Measurements from ENCODE around the gene SERINC2. TPM values are rescaled to one million over a fixed set of nuclear protein-coding genes. Genes with fewer than 3 reads are reported as not detected.

The SERINC2 gene
- total RNA-seq, 1 donor from 2014 or later, result 1.6 TPM

DNA sequence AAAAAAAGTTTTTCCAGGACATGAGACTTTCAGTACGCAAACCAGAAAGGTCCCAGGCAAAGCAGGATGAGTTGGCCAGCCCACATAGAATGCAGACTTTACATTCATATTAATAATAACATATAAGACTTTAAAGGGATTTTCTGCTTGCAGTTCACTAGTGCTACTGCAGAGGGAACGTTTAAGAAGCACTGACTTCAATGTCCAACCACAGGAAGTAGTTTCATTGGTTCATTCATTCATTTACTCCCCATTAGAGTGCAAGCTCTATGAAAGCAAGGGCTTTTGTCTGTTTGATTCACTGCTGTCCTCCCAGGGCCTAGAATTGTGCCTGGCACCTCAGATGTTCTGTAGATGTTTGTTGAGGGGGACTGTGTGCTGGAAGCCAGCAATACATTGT, 11.8 kb upstream of the SERINC2 start:
- DNase-seq, result no peak
- Histone ChIP-seq H3K27ac (replicated peaks) (no peak overlapping the region), H3K36me3 (no peaks in the 10 kb centered on the region), H3K9me3 (replicated peaks) (no peaks in the 10 kb centered on the region), H3K4me3 (no peak overlapping the region), H3K27me3 (ENCODE audit: low read depth) (no peaks in the 10 kb centered on the region), H3K4me1 (no peaks in the 10 kb centered on the region)
- intact Hi-C loops (cut with micrococcal nuclease), result no loop called here
- TF ChIP-seq, protein P1, sequence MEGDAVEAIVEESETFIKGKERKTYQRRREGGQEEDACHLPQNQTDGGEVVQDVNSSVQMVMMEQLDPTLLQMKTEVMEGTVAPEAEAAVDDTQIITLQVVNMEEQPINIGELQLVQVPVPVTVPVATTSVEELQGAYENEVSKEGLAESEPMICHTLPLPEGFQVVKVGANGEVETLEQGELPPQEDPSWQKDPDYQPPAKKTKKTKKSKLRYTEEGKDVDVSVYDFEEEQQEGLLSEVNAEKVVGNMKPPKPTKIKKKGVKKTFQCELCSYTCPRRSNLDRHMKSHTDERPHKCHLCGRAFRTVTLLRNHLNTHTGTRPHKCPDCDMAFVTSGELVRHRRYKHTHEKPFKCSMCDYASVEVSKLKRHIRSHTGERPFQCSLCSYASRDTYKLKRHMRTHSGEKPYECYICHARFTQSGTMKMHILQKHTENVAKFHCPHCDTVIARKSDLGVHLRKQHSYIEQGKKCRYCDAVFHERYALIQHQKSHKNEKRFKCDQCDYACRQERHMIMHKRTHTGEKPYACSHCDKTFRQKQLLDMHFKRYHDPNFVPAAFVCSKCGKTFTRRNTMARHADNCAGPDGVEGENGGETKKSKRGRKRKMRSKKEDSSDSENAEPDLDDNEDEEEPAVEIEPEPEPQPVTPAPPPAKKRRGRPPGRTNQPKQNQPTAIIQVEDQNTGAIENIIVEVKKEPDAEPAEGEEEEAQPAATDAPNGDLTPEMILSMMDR (IDR thresholded peaks at IDR 0.05; ENCODE audit: borderline replicate concordance), result no peak

DNA sequence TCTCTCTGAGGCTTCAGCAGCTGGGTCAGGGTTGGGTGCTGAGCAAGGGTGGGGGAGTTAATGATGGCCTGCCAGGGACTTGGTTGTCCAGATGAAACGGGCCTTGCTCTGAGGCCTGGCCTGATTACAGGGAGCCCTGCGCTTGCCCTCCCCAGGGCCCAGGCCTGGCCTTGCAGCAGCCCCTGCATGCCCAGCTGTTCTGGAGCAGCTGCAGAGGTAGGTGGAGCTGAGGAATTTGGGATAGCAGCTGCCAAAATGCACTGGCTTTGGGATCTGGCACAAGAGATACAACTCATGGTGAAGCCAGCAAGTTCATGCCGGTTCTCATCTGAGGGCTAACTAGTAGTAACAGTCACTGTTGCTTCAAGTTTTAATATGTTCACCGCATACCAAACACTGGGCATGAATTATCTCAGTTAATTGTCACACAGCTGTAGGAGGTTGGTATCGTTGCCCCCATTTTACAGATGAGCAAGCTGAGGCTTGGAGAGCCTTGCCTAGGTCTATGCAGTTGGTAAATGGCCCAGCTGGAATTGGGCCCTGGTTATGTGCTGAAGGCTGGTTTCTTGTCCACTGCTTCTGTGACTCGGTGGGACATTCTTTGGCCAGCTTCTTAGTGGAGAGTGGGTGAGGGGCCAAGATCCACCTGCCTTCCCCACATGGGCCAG, 7.3 kb upstream of the SERINC2 start:
- no peaks in the 10 kb centered on the region for H3K36me3 ChIP-seq
- intact Hi-C loops (cut with micrococcal nuclease), result no loop called here

DNA sequence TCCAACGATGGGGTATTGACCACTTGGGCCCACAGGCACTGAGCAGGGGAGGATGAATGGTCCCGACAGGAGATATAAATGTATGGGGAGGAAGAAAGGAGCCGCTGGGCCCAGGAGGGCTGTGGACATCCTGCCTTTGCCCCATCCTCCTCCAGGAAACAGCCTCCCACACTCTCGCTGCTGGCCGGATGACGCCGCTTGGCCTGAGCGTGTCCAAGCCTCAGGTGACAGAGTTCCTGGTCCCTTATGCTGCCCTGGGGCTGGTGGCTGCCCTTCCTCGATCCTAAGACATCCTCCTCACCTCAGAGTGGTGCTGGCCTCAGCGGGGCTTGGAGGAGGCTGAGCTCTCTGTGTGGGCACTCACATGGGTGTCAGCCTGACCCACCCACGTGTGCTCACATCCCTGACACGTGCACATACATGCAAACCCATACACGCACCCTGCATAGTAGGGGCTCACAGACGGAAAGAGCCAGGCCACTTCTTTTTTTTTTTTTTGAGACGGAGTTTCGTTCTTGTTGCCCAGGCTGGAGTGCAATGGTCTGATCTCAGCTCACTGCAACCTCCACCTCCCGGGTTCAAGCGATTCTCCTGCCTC, 5.9 kb upstream of the SERINC2 start:
- no peaks in the 10 kb centered on the region for H3K9me3 ChIP-seq (replicated peaks)
- intact Hi-C loops (cut with micrococcal nuclease), result no loop called here
- H3K4me1 ChIP-seq, result peaks cover under 1% of the 10 kb centered on the region
- no peak overlapping the region for H3K4me3 ChIP-seq
- TF ChIP-seq, protein P1 (IDR thresholded peaks at IDR 0.05; ENCODE audit: borderline replicate concordance), result no peak
- no peaks in the 10 kb centered on the region for H3K36me3 ChIP-seq
- no peak for DNase-seq
- no peak overlapping the region for H3K27ac ChIP-seq (replicated peaks)
- H3K27me3 ChIP-seq (ENCODE audit: low read depth), result peaks cover 32% of the 10 kb centered on the region

More for the DNA sequence above, 7.3 kb upstream of the SERINC2 start:
- Histone ChIP-seq H3K9me3 (replicated peaks) (no peaks in the 10 kb centered on the region), H3K4me3 (no peak overlapping the region), H3K27ac (replicated peaks) (no peak overlapping the region), H3K27me3 (ENCODE audit: low read depth) (peaks cover 20% of the 10 kb centered on the region), H3K4me1 (no peaks in the 10 kb centered on the region)
- TF ChIP-seq, protein P1 (IDR thresholded peaks at IDR 0.05; ENCODE audit: borderline replicate concordance), result no peak
- DNase-seq, result no peak

DNA sequence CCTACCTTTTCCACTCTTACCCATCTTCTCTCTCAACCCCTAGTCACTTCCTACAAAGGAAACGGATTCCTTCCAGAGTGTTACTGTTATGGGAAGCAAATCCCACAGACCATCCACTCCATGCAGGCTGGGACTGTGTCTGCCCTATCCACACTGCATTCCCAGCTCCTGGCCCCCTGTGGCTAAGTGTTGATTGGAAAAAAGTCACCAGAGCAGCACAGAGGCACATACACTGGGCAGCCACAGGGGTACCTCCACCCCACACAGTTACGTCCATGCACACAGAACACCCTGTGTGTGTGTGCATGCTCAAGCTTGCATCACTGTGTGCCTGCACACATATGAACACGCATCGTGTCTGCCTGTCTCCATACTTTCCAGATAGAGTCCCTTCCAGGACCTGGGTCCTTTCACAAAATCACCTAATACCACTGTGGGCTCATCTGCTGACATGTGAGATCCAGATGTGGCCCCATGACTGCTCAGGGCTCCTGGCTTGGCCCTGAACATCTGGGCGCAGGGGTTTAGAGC, 4.2 kb upstream of the SERINC2 start:
- H3K9me3 ChIP-seq (replicated peaks), result no peaks in the 10 kb centered on the region
- no peak overlapping the region for H3K27ac ChIP-seq (replicated peaks)
- TF ChIP-seq, protein P1 (IDR thresholded peaks at IDR 0.05; ENCODE audit: borderline replicate concordance), result no peak
- intact Hi-C loops (cut with micrococcal nuclease), result no loop called here
- peaks cover 16% of the 10 kb centered on the region for H3K4me1 ChIP-seq
- peaks cover 49% of the 10 kb centered on the region for H3K27me3 ChIP-seq (ENCODE audit: low read depth)
- no peaks in the 10 kb centered on the region for H3K36me3 ChIP-seq
- H3K4me3 ChIP-seq, result no peak overlapping the region
- DNase-seq, result no peak

DNA sequence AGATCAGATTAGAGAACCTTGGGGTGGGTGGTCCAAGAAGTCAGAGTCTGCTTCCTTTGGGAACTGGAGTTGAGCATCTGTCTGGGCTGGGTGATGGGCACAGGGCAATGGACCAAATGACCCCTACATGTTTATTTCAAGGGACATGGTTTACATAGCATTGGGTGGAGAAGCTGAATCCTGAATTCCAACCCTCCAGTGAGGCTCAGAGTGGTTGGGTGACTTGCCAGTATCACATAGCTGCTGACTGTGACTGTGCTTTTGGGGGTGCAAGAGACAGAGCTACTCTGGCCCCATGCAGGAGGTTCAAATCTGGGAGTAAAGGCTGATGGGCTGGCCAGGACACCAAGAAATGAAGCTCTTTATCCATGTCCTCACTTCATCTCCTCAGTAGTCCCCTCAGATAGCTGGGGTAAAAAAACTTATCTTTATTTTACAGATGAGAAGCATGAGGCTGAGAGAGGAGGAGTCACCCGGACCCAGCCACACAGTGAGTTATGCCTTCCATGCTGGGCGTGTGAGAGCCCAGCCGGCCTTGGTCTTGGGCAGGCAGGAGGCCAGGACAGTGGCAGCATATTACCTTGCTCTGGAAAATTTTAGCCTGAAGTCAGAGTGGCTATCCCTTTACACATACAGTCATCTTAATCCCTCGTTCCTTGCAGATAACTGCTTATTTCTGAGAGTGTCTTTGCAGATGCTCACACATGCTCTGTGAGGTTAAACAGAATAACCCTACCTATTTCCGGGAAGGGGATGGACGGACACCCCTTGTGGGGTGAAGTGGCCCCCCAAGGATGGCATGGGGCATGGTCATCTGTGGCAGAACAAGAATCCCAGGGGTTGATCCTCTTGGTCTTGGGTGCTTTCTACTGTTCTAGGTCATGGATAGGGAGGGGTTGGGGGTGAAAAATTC, 2.8 kb upstream of the SERINC2 start:
- TF ChIP-seq, protein P1 (IDR thresholded peaks at IDR 0.05; ENCODE audit: borderline replicate concordance), result no peak
- no peaks in the 10 kb centered on the region for H3K36me3 ChIP-seq
- peaks cover 60% of the 10 kb centered on the region for H3K27me3 ChIP-seq (ENCODE audit: low read depth)
- H3K4me3 ChIP-seq, result no peak overlapping the region
- no peak for DNase-seq
- no peak overlapping the region for H3K27ac ChIP-seq (replicated peaks)
- peaks cover 19% of the 10 kb centered on the region for H3K4me1 ChIP-seq
- intact Hi-C loops (cut with micrococcal nuclease), result no loop called here
- no peaks in the 10 kb centered on the region for H3K9me3 ChIP-seq (replicated peaks)

Measured in left ventricle myocardium inferior (tissue), 1 donor.